Adrenal gland (tissue), 5 donors: ENCODE results near the gene DNPEP.

Experiments
- POLR2A ChIP-seq, 2 donors: fragments of 450-650 bp; IDR thresholded peaks; one replicate each; pipeline ENCODE4 v1.6.1; 2017; ENCODE audit warnings: antibody characterized with exemption in 2 of 2, mild to moderate bottlenecking in 2 of 2, moderate library complexity in 1 of 2
- TF ChIP-seq, protein P1 (sequence below), 6 experiments: fragments of 450-650 bp in 4 of 6; fragments of 200-600 bp in 2 of 6; sonication (generic) in 1 of 6; IDR thresholded peaks; 1 replicate in 5 of 6; 2 replicates in 1 of 6; pipeline versions ENCODE4 v1.5.1 to v1.8.0; 2016 to 2021; ENCODE audit warnings: antibody characterized with exemption in 6 of 6, mild to moderate bottlenecking in 2 of 6, moderate library complexity in 1 of 6
- donor health status: DM: no; HTN: no; CAD: no.

DNA sequence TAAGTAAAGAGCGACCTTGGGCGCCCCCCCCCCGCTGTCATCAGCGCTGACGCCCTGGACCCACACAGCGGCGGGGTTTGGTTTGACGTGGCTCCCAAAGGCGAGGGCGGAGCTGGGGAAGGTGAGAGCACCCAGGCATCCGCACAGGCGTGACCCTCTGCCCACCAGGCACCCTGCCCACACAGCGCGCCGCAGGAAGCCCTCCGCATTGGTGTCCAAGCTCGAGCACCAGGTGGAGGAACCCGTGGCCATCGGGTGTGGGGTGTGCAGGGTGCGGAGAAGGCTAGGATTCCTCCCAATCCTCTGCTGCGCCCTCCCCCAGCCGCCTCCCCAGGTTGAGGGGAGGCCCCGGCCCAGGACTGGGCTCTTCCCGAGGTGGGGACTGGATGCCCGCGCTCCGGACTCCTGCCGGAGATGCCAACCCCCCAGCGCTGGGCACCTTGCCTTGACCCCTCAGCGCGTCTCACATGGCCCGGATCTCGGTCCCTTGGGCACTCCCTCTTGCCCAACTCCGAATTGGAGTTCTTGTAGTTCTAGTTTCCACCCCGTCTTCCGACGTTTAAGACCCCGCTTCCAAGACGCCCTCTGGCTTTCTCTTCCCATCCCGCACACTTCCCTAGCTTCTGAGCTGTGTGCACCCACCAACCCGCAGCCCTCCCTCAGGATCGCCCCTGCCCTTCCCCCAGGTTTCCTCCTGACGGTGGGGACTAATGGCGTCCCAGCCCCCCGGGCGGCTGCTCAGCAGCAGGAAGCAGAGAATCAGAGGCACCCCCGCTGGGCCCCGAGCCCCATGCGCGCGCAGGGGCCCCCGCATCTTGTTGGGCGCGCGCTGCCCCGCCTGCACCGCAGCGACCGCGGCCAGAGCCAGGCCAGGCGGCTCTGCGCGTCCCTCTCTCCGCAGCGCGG lies 29.3 kb downstream of the DNPEP start:
- TF ChIP-seq, protein P1, sequence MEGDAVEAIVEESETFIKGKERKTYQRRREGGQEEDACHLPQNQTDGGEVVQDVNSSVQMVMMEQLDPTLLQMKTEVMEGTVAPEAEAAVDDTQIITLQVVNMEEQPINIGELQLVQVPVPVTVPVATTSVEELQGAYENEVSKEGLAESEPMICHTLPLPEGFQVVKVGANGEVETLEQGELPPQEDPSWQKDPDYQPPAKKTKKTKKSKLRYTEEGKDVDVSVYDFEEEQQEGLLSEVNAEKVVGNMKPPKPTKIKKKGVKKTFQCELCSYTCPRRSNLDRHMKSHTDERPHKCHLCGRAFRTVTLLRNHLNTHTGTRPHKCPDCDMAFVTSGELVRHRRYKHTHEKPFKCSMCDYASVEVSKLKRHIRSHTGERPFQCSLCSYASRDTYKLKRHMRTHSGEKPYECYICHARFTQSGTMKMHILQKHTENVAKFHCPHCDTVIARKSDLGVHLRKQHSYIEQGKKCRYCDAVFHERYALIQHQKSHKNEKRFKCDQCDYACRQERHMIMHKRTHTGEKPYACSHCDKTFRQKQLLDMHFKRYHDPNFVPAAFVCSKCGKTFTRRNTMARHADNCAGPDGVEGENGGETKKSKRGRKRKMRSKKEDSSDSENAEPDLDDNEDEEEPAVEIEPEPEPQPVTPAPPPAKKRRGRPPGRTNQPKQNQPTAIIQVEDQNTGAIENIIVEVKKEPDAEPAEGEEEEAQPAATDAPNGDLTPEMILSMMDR (IDR thresholded peaks at IDR 0.05), result no peak
- TF ChIP-seq POLR2A (IDR thresholded peaks at IDR 0.05), result no peak
